MM.1S (cell line): Measurements from ENCODE around the gene DCD.

Experiments used
- DNase-seq: peaks from one replicate; pipeline ENCODE4 v3.0.0-alpha.2; 2015
- H2AFZ ChIP-seq: fragments of 300-600 bp; sonication (generic); 2 replicates; pipeline ENCODE4 v1.6.0; 2016; ENCODE audit warnings: antibody characterized with exemption, low read length
- H3F3A ChIP-seq: fragments of 300-600 bp; sonication (generic); 2 replicates; pipeline ENCODE4 v1.6.1; 2016; ENCODE audit warnings: mild to moderate bottlenecking, antibody characterized with exemption, low read length, moderate library complexity, mixed read lengths; ENCODE audit not compliant: insufficient read depth
- H3K27ac ChIP-seq: fragments of 300-600 bp; sonication (generic); 2 replicates; pipeline ENCODE4 v1.5.1; 2016; ENCODE audit warnings: mild to moderate bottlenecking, low read length
- H3K27me3 ChIP-seq: fragments of 300-600 bp; sonication (generic); replicated peaks from 2 replicates; pipeline ENCODE4 v1.6.0; 2016; ENCODE audit warnings: low read length; ENCODE audit not compliant: insufficient read depth
- H3K36me3 ChIP-seq: fragments of 300-600 bp; sonication (generic); replicated peaks from 2 replicates; pipeline ENCODE4 v1.6.1; 2016; ENCODE audit warnings: mild to moderate bottlenecking, low read length, mixed read lengths; ENCODE audit not compliant: insufficient read depth
- H3K4me1 ChIP-seq: fragments of 300-600 bp; sonication (generic); 2 replicates; pipeline ENCODE4 v1.6.1; 2016; ENCODE audit warnings: low read length, mixed read lengths
- H3K4me2 ChIP-seq: fragments of 300-600 bp; sonication (generic); 2 replicates; pipeline ENCODE4 v1.6.0; 2016; ENCODE audit warnings: low read depth, low read length
- H3K4me3 ChIP-seq: fragments of 300-600 bp; sonication (generic); 2 replicates; pipeline ENCODE4 v1.5.1; 2016; ENCODE audit warnings: low read length, mixed read lengths
- H3K79me2 ChIP-seq: fragments of 300-600 bp; sonication (generic); 2 replicates; pipeline ENCODE4 v1.6.1; 2016; ENCODE audit warnings: mixed run types, low read length, mixed read lengths
- H3K9ac ChIP-seq: fragments of 300-600 bp; sonication (generic); 2 replicates; pipeline ENCODE4 v1.6.1; 2016; ENCODE audit warnings: low read length, mixed read lengths
- H3K9me2 ChIP-seq: fragments of 300-600 bp; sonication (generic); replicated peaks from 2 replicates; pipeline ENCODE4 v1.6.1; 2016; ENCODE audit warnings: mild to moderate bottlenecking, low read length, mixed read lengths; ENCODE audit not compliant: insufficient read depth
- H3K9me3 ChIP-seq: fragments of 300-600 bp; sonication (generic); replicated peaks from 2 replicates; pipeline ENCODE4 v1.6.1; 2016; ENCODE audit warnings: mild to moderate bottlenecking, low read length, mixed read lengths; ENCODE audit not compliant: insufficient read depth
- H4K20me1 ChIP-seq: fragments of 300-600 bp; sonication (generic); 2 replicates; pipeline ENCODE4 v1.6.1; 2016; ENCODE audit warnings: mild to moderate bottlenecking, low read length, moderate library complexity, mixed read lengths; ENCODE audit not compliant: insufficient read depth
- EZH2 ChIP-seq: fragments of 300-600 bp; sonication (generic); optimal IDR thresholded peaks from 2 replicates; pipeline ENCODE3; 2017; ENCODE audit warnings: low read depth, mild to moderate bottlenecking, antibody characterized with exemption, low read length, mixed read lengths
- EZH2phosphoT487 ChIP-seq: fragments of 300-600 bp; sonication (generic); IDR thresholded peaks from 2 replicates; pipeline ENCODE4 v1.6.1; 2018; ENCODE audit warnings: antibody characterized with exemption, low read length
- TF ChIP-seq, protein P1 (sequence below): fragments of 300-600 bp; sonication (generic); IDR thresholded peaks from 2 replicates; pipeline ENCODE4 v1.5.1; 2016; ENCODE audit warnings: antibody characterized with exemption, low read length, mixed read lengths

DCD gene

DNA sequence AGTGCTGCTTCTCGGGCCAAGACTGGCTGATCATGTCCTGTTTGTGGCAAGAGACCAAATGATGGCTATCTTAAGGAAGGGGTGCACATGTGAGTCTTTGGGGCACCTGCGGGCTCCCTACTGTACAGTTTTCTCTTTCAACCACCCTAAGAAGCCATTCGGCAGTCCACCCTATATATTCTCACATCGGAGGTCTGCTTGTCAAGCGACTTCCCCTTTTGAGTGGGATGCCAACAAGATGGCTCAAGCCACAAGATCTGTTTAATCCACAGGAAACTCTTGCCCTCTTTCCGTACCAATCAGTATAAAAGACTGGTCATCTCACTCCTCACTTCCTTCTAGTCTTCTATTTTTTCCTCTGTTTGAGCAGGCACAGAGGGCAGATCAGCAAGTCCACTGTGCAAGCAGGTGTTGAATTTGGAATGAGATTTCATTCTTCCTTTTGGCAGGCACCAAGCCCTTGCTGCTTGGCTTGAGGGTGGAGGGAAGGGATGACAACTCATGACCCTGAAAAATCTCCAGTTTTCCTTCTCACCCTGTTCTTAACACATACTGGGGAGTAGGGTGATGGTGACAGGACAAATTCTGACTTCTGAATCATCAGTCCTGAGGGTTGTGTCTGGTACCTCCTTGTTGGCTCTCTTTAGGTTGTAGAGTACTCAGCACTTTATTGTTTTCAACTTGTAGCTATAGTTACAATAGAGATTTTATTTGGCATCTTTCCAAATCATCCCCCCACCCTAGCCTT is 31.1 kb downstream of the DCD start:
- no peak for DNase-seq
- Histone ChIP-seq H3F3A (no peaks in the 10 kb centered on the region), H3K79me2 (no peaks in the 10 kb centered on the region), H2AFZ (no peak overlapping the region), H3K9ac (no peak overlapping the region), H3K4me3 (no peak overlapping the region), H3K4me1 (no peaks in the 10 kb centered on the region), H3K27ac (no peak overlapping the region), H3K9me3 (no peaks in the 10 kb centered on the region), H3K27me3 (no peaks in the 10 kb centered on the region), H4K20me1 (no peaks in the 10 kb centered on the region), H3K4me2 (no peak overlapping the region), H3K9me2 (no peaks in the 10 kb centered on the region), H3K36me3 (no peaks in the 10 kb centered on the region)
- TF ChIP-seq, protein P1, sequence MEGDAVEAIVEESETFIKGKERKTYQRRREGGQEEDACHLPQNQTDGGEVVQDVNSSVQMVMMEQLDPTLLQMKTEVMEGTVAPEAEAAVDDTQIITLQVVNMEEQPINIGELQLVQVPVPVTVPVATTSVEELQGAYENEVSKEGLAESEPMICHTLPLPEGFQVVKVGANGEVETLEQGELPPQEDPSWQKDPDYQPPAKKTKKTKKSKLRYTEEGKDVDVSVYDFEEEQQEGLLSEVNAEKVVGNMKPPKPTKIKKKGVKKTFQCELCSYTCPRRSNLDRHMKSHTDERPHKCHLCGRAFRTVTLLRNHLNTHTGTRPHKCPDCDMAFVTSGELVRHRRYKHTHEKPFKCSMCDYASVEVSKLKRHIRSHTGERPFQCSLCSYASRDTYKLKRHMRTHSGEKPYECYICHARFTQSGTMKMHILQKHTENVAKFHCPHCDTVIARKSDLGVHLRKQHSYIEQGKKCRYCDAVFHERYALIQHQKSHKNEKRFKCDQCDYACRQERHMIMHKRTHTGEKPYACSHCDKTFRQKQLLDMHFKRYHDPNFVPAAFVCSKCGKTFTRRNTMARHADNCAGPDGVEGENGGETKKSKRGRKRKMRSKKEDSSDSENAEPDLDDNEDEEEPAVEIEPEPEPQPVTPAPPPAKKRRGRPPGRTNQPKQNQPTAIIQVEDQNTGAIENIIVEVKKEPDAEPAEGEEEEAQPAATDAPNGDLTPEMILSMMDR, result no peak
- TF ChIP-seq EZH2 (no peak), EZH2phosphoT487 (no peak)

DNA sequence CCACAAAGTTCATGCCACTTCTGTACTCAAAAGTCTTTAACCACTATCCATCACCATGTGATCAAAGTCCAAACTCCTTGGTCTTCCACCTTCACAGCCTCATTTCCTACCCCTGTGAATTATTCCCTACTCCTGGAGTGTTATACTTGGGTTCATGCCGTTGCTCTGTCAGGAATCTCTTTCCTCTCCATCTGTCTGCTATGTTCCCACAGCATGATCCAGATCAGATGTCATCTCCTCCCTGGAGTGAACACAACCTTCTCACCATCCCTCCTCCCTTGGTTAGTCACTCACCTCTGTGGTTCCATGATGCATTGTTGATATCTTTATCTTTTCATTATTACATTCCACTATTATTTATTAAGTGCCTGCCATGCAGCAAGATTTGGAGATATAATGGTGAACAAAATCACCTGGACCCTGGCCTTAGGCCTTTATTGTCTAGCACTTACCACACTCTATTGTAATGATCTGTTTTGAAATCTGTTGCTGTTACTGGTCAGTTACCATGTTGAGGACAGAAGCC is 35.9 kb downstream of the DCD start:
- DNase-seq, result no peak
- Histone ChIP-seq H3K9me3 (no peaks in the 10 kb centered on the region), H4K20me1 (no peaks in the 10 kb centered on the region), H2AFZ (no peak overlapping the region), H3K36me3 (no peaks in the 10 kb centered on the region), H3K9me2 (no peaks in the 10 kb centered on the region), H3K27me3 (no peaks in the 10 kb centered on the region), H3K4me3 (no peak overlapping the region), H3K79me2 (no peaks in the 10 kb centered on the region), H3K9ac (no peak overlapping the region), H3K27ac (no peak overlapping the region), H3K4me2 (no peak overlapping the region), H3K4me1 (no peaks in the 10 kb centered on the region), H3F3A (no peaks in the 10 kb centered on the region)
- TF ChIP-seq EZH2phosphoT487 (no peak), EZH2 (no peak)
- TF ChIP-seq, protein P1, result no peak

DNA sequence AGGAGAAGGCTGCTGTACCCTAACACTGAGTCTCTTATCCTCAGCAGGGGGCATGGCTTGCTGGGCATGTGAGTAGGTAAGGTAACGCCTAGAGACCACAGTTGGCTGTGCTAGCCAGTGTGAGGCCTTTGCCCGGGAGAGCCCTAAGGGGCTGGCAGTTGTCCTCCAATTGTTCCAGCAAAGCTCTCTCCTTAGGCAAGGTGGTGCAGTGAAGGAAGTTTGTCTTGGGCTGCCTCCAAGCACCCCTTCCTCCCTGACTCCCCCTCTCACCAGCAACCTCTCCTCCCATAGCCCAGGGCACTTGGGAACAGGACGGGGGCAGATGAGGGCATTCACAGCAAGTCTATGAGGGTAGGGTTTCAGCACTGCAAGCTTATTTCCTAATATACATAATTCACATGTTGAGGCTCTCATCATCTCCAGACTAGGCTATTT is 36.4 kb downstream of the DCD start:
- no peaks in the 10 kb centered on the region for H3K36me3 ChIP-seq
- H3K4me3 ChIP-seq, result no peak overlapping the region
- no peaks in the 10 kb centered on the region for H4K20me1 ChIP-seq
- H3K4me2 ChIP-seq, result no peak overlapping the region
- H3F3A ChIP-seq, result no peaks in the 10 kb centered on the region
- no peak for DNase-seq
- TF ChIP-seq, protein P1, result no peak
- TF ChIP-seq EZH2 (no peak), EZH2phosphoT487 (no peak)
- H2AFZ ChIP-seq, result no peak overlapping the region
- H3K27ac ChIP-seq, result no peak overlapping the region
- no peaks in the 10 kb centered on the region for H3K4me1 ChIP-seq
- no peaks in the 10 kb centered on the region for H3K79me2 ChIP-seq
- H3K9me3 ChIP-seq, result no peaks in the 10 kb centered on the region
- H3K9me2 ChIP-seq, result no peaks in the 10 kb centered on the region
- H3K9ac ChIP-seq, result no peak overlapping the region
- no peaks in the 10 kb centered on the region for H3K27me3 ChIP-seq
